ENCODE measurements around the gene ADAM20.

GRCh38 chr14:70571139-70571538, 36.3 kb upstream of the ADAM20 start:
- TF ChIP-seq CTCF (tag by site-specific recombination; IDR thresholded peaks at IDR 0.05) (no peak), ZNF639 (tag by site-specific recombination; IDR thresholded peaks at IDR 0.05) (no peak), ZBTB21 (tag by site-specific recombination; IDR thresholded peaks at IDR 0.05) (no peak), TCF7L2 (IDR thresholded peaks at IDR 0.05; ENCODE audit: borderline replicate concordance, low read depth, low read length) (no peak), ZNF138 (tag by site-specific recombination; IDR thresholded peaks at IDR 0.05; ENCODE audit: borderline replicate concordance) (no peak), ZNF18 (tag by site-specific recombination; IDR thresholded peaks at IDR 0.05) (no peak), REPIN1 (tag by site-specific recombination; IDR thresholded peaks at IDR 0.05; ENCODE audit: low read depth) (no peak), ZNF175 (tag by site-specific recombination; IDR thresholded peaks at IDR 0.05) (no peak), ZNF274 (IDR thresholded peaks at IDR 0.05; ENCODE audit: low read length) (no peak), ZNF274 (tag by site-specific recombination; IDR thresholded peaks at IDR 0.05; ENCODE audit: borderline replicate concordance) (no peak), ZSCAN18 (tag by site-specific recombination; IDR thresholded peaks at IDR 0.05) (no peak)
